HFFc6 (cell line): ENCODE data around the gene RBPJL. TPM values are rescaled to one million over a fixed set of nuclear protein-coding genes. Genes with fewer than 3 reads are reported as not detected.
A peak's percentile ranks its signal among the peaks of the same experiment; 100 is the strongest.

ENCODE experiments used
- DNase-seq: peaks from one replicate; pipeline ENCODE4 v3.0.0-alpha.2; 2018
- H3K27ac Mint-ChIP-seq: 2 replicates; pipeline ENCODE4 v1.8.0; 2020; ENCODE audit warnings: mild to moderate bottlenecking, mixed read lengths
- H3K27me3 Mint-ChIP-seq: 2 replicates; pipeline ENCODE4 v1.8.0; 2021; ENCODE audit warnings: mild to moderate bottlenecking, moderate library complexity, mixed read lengths; ENCODE audit not compliant: insufficient read depth
- H3K36me3 Mint-ChIP-seq: 2 replicates; pipeline ENCODE4 v1.8.0; 2021; ENCODE audit warnings: low read depth, mixed read lengths
- H3K4me1 Mint-ChIP-seq: 2 replicates; pipeline ENCODE4 v1.8.0; 2020; ENCODE audit warnings: low read depth, mixed read lengths
- H3K4me3 Mint-ChIP-seq: 2 replicates; pipeline ENCODE4 v1.8.0; 2020; ENCODE audit warnings: mild to moderate bottlenecking, moderate library complexity, mixed read lengths
- H3K9me3 Mint-ChIP-seq: 2 replicates; pipeline ENCODE4 v1.8.0; 2020; ENCODE audit warnings: mild to moderate bottlenecking, mixed read lengths
- total RNA-seq, 6 experiments: library from RNA; stranded (reverse); fragmentation: NEBNext Ultra II Directional; extraction: Animal tissue kit (Norgen Biotek cat#: 25700); gene quantifications; 2 replicates in 1 of 6; 3 replicates in 5 of 6; pipeline ENCODE4 v1.2.3, GENCODE V29; 2021
- TF ChIP-seq, protein P1 (sequence below): fragments of 200-600 bp; sonication (generic); IDR thresholded peaks from 2 replicates; pipeline ENCODE4 v1.5.0; 2021; ENCODE audit warnings: antibody characterized with exemption, mild to moderate bottlenecking

The RBPJL gene
- total RNA-seq, 6 experiments from 2014 or later: not detected

- TF ChIP-seq, protein P1, sequence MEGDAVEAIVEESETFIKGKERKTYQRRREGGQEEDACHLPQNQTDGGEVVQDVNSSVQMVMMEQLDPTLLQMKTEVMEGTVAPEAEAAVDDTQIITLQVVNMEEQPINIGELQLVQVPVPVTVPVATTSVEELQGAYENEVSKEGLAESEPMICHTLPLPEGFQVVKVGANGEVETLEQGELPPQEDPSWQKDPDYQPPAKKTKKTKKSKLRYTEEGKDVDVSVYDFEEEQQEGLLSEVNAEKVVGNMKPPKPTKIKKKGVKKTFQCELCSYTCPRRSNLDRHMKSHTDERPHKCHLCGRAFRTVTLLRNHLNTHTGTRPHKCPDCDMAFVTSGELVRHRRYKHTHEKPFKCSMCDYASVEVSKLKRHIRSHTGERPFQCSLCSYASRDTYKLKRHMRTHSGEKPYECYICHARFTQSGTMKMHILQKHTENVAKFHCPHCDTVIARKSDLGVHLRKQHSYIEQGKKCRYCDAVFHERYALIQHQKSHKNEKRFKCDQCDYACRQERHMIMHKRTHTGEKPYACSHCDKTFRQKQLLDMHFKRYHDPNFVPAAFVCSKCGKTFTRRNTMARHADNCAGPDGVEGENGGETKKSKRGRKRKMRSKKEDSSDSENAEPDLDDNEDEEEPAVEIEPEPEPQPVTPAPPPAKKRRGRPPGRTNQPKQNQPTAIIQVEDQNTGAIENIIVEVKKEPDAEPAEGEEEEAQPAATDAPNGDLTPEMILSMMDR: no peak
- no peak overlapping the region for H3K4me3 Mint-ChIP-seq
- peaks cover 21% of the 10 kb centered on the region for H3K27me3 Mint-ChIP-seq
- no peak for DNase-seq
- H3K4me1 Mint-ChIP-seq: peaks cover 6% of the 10 kb centered on the region
- no peaks in the 10 kb centered on the region for H3K9me3 Mint-ChIP-seq
- H3K27ac Mint-ChIP-seq: no peak overlapping the region
- H3K36me3 Mint-ChIP-seq: no peaks in the 10 kb centered on the region
These were observed 11.8 kb downstream of the RBPJL start for GRCh38 chr20:45318386-45318939.

DNA sequence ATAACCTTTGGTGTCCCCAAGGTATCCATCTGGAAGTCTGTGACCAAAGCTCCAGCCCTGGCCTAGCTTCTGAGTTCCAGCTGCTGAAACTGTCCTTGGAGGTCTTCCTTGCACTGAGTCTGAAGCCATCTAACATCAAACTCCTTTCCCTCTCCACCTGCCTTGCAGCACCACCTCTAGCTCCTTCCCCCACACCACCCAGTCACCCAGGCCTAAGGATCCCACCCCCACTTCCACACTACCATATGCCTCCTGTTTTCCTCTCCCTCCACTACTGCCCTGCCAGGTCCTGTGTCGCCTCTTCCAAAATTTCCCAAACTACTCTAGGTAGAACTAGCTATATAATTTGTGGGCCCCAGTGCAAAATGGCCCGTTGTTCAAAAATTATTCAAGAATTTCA lies 12.3 kb downstream of the RBPJL start:
- H3K27me3 Mint-ChIP-seq: peaks cover 21% of the 10 kb centered on the region
- H3K9me3 Mint-ChIP-seq: no peaks in the 10 kb centered on the region
- no peak overlapping the region for H3K27ac Mint-ChIP-seq
- H3K36me3 Mint-ChIP-seq: no peaks in the 10 kb centered on the region
- no peak for DNase-seq
- H3K4me3 Mint-ChIP-seq: no peak overlapping the region
- TF ChIP-seq, protein P1: no peak
- peaks cover 6% of the 10 kb centered on the region for H3K4me1 Mint-ChIP-seq

DNA sequence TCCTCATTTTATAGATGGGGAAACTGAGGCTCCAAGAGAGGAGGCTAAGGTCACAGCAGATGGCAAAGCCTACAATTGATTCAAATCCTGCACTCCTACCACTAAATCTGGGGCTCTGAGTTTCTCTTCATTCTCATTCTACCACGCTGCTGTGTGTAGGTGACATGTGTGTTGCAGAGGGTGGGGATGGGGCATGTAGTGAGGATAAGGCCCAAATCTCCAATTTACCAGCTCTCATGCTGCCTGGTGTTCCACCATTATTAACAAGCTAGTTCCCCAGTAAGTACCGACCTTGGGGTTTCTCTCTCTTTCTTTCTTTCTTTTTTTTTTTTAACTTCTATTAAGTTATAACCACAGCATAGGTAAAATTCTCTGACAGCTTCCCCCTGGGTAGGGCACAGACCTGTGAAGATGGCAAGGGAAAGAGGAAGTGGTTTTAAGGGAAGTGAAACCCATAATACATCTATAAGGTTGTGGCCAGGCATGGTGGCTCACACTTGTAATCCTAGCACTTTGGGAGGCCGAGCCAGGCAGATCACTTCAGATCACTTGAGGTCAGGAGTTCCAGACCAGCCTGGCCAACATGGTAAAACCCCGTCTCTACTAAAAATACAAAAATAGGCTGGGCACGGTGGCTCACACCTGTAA lies 14.4 kb downstream of the RBPJL start:
- no peaks in the 10 kb centered on the region; the same call in 1 of the 2 replicates for H3K36me3 Mint-ChIP-seq
- H3K9me3 Mint-ChIP-seq: no peaks in the 10 kb centered on the region
- peaks cover 16% of the 10 kb centered on the region for H3K27me3 Mint-ChIP-seq
- no peak for DNase-seq
- H3K27ac Mint-ChIP-seq: no peak overlapping the region
- H3K4me3 Mint-ChIP-seq: no peak overlapping the region
- H3K4me1 Mint-ChIP-seq: peaks cover 6% of the 10 kb centered on the region; the same call in 1 of the 2 replicates
- TF ChIP-seq, protein P1: no peak

DNA sequence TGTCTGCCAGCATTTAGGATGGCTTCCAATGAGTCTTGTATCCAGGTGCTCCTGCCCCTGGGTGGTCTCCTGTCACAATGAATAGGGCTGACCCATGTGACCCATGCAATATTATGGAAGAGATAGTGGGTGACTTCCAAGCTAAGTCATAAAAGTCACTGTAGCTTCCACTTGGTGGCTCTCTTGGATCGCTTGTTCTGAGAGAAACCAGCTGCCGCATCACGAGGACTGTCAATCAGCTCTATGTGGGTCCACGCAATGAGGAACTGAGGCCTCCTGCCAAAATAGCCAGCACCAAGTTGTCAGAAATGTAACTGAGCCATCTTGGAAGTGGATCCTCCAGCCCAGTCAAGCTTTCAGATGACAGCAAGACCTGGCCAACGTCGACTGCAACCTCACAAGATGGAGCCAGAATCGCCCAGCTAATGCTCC lies 16.3 kb downstream of the RBPJL start:
- peaks cover 4% of the 10 kb centered on the region for H3K27me3 Mint-ChIP-seq
- no peak overlapping the region for H3K4me3 Mint-ChIP-seq
- H3K4me1 Mint-ChIP-seq: peaks cover 6% of the 10 kb centered on the region; the same call in 1 of the 2 replicates
- no peaks in the 10 kb centered on the region; the same call in 1 of the 2 replicates for H3K36me3 Mint-ChIP-seq
- peak overlapping the region; percentile 26; the same call in 1 of the 2 replicates for H3K27ac Mint-ChIP-seq
- peak; percentile 10 for DNase-seq
- TF ChIP-seq, protein P1: peak; percentile 27; the same call in 1 of the 2 replicates
- no peaks in the 10 kb centered on the region for H3K9me3 Mint-ChIP-seq

GRCh38 chr20:45323731-45324130 lies 17.1 kb downstream of the RBPJL start:
- Mint-ChIP-seq H3K27me3 (peaks cover 4% of the 10 kb centered on the region), H3K9me3 (no peaks in the 10 kb centered on the region), H3K4me3 (no peak overlapping the region), H3K4me1 (peaks cover 6% of the 10 kb centered on the region; the same call in 1 of the 2 replicates), H3K36me3 (no peaks in the 10 kb centered on the region; the same call in 1 of the 2 replicates), H3K27ac (peak overlapping the region; percentile 26; the same call in 1 of the 2 replicates)
- TF ChIP-seq, protein P1: no peak
- DNase-seq: peak; percentile 15
